RCC 7860 (cell line): ENCODE results near the gene PON3.

ENCODE experiments used
- DNase-seq: peaks from one replicate; pipeline ENCODE4 v3.0.0-alpha.2; 2015; ENCODE audit warnings: low spot score
- FAIRE-seq: peaks from 2 replicates; lab custom pipeline; 2012; peaks lifted over from hg19 to GRCh38; lab: Jason Lieb, UNC

Gene PON3

GRCh38 chr7:95342642-95343307, 53.4 kb downstream of the PON3 start:
- FAIRE-seq (no peak), DNase-seq (no peak)

DNA sequence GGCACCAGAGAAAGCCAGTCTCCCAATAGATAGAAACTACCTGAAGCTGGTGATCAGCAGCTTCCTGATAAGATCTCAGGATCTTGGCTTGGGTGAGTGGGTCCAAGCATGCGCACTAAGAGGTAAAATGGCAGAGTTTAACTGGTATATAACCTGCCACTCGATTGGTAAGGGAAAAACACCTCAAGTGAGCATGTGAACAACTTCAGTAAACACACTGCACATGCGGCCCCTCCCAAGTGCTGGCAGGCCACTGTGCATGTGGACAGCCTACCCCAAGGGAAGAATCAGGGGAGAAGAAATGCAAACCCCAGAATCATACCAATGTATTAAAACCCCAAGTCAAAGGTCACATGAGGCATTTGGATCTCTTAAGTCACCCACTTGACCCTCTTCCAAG, 54.1 kb downstream of the PON3 start:
- DNase-seq (no peak), FAIRE-seq (no peak)

- FAIRE-seq (no peak), DNase-seq (no peak)
Measured at GRCh38 chr7:95340491-95340890, 55.7 kb downstream of the PON3 start.

DNA sequence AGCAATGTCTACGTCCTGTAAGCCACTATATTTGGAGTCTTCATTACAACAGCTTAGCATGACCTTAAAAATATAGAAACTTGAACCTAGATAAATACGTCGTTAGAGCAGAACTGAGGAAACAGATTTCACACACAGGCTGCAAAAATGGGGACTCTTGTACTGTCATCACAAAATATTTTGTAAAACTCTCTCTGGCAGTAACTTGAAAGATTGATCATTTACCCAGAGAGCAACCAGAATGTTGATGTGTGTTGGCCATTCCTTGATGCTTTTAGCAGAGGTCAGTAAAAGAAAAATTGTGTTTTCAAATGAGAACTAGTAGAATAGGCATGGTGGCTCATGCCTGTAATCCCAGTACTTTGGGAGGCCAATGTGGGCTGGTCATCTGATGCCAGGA, 57.3 kb downstream of the PON3 start:
- no peak for DNase-seq
- no peak for FAIRE-seq

- DNase-seq: peak; percentile 76
- peak; percentile 94 for FAIRE-seq
Measured at GRCh38 chr7:95335093-95335492, 61.1 kb downstream of the PON3 start.

- no peak for FAIRE-seq
- DNase-seq: no peak
Measured at GRCh38 chr7:95334447-95334846, 61.7 kb downstream of the PON3 start.

- FAIRE-seq (no peak), DNase-seq (no peak)
Measured at GRCh38 chr7:95330961-95331337, 65.2 kb downstream of the PON3 start.

GRCh38 chr7:95330204-95330960, 65.8 kb downstream of the PON3 start:
- DNase-seq (peak; percentile 35), FAIRE-seq (peak; percentile 69)

DNA sequence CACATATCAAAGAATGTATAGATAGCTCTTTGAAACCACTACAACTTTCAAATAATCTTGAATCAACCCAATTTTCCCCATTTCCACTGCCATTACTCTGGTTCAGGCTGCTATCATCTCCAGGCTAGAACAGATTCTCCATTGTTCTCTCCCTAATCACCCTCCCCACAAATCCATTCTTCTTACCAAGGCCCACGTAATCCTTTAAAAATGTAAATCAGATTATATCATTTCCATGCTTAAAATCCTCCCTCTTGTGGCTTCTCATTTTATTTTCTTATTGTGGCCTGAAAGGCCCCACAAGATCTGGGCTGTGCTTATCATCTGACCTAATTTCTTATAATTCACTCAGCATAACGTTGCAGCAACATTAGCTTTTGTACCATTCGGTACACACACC, 68.8 kb downstream of the PON3 start:
- DNase-seq: no peak
- no peak for FAIRE-seq

- FAIRE-seq (no peak), DNase-seq (no peak)
Measured at GRCh38 chr7:95324431-95324830, 71.7 kb downstream of the PON3 start, which contains the start of gene PON1. Gene PON1, minus strand, starts transcription at chr7:95324532. Its CDS starts 57 bp downstream, at chr7:95324475.

GRCh38 chr7:95323410-95324129, 72.6 kb downstream of the PON3 start:
- no peak for FAIRE-seq
- no peak for DNase-seq

DNA sequence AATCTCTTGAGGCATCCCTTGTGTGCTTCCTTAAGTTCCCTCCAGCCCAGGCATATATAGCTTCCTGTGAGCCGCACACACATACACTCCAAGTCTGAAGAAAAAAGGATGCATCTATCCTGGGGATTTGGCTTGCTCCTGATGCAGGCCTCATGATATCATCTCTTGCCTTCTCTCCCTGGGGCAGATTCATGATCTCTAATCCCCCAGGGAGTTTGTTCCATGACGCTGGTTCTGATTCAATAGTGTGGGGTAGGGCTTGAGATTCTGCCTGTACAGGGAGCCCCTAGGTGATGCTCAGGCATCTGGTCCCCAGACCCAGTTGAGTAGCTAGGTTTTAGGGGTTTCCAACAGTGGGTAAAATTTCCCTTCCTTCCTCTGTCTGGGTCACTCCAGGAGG, 73.3 kb downstream of the PON3 start:
- DNase-seq (no peak), FAIRE-seq (no peak)

- FAIRE-seq: no peak
- no peak for DNase-seq
Measured at GRCh38 chr7:95322396-95322795, 73.8 kb downstream of the PON3 start.

DNA sequence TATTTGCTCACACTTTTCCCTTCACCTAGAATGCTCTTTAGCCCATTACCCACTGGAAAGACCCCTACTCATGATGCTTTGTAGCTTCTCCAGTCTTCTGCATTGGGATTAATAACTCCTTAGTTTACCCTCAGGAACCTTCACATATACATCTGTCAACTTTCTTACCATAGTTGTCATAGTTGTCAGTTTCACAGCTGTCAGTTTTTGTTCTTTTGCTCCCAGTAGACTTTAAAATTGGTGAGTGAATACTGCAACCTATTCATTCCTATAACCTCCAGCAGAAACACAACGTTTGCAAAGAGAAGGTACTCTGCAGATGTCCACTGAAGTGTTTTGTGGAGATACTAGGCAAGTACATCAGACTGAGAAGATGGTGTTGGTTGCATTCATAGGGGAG, 74.5 kb downstream of the PON3 start:
- no peak for DNase-seq
- FAIRE-seq: no peak

GRCh38 chr7:95320651-95321050, 75.5 kb downstream of the PON3 start:
- DNase-seq: no peak
- no peak for FAIRE-seq

DNA sequence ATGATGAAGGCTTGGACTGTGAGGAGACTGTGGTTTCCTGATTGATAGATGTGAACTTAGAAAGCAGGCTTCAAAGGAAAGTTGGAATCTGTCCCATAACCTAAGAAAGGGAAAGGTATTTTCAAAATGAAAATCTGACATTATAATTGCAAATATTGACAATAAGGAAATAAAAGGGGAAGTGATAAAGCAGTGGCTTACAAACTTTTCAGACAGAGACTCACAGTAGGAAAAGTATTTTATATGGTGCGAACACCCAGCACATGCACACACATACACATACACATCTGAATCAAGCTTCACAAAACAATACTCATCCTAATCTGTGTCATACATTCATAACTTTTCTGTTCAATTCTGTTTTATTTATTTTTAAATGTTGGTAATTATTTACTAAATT, 76.6 kb downstream of the PON3 start:
- no peak for FAIRE-seq
- DNase-seq: no peak

DNA sequence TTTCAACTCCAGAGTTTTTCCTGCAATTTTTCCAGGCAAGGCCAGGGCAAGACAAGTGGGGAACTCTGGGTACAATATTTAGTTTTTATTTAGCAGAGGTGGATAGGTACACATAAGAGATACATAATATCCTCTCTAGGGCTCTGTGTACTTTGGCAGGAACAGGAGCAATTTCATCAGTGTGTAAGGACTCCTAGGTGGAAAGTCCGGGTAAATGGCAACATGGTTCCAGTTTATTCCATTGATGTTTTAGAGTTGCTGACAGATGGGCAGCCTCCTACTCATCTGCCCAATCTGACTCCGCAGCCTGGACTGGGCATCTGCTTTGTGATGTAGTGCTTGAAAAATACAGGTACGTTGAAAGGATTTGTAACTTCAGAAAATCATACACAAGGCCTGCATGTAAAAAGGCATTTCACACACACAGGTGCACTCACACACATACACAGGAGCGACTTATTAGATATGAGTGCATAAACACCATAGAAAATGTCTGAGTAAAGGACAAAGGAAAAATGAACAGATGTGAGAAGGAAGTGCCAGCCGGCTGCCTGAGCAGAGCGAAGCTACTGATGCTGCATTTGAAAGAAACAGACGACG, 77.6 kb downstream of the PON3 start:
- no peak for FAIRE-seq
- DNase-seq: no peak

DNA sequence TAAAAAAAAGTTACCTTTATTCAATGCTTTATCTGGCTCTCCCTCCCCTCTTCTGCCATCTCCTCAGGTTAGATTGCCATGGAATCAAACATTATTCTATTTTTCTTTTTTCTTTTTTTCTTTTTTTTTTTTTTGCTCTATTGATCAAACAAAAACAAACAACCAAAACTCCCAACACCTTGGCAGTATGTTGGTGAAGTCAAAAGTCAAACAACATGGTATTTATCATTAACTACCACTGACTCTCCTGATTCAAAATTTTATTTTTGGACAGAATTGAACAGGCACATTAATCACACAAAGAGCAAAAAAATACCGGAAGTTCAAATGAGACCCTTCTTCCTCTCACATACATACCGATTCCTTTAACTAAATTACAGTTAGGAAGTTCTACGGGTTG, 78.2 kb downstream of the PON3 start:
- FAIRE-seq (no peak), DNase-seq (no peak)

GRCh38 chr7:95317546-95317945, 78.6 kb downstream of the PON3 start:
- DNase-seq (no peak), FAIRE-seq (no peak)

DNA sequence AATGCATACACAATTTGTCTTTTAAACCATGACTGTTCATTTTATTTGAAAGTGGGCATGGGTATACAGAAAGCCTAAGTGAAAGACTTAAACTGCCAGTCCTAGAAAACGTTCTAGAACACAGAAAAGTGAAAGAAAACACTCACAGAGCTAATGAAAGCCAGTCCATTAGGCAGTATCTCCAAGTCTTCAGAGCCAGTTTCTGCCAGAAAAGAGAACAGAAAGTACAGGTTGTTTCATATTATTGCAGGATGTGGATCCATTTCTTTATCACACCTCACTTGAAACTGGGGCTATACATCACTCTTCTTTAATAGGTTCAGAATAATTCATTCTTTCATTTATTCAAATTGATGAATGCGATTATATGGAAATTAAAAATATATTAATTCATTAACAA, 79.6 kb downstream of the PON3 start:
- FAIRE-seq: no peak
- DNase-seq: no peak

DNA sequence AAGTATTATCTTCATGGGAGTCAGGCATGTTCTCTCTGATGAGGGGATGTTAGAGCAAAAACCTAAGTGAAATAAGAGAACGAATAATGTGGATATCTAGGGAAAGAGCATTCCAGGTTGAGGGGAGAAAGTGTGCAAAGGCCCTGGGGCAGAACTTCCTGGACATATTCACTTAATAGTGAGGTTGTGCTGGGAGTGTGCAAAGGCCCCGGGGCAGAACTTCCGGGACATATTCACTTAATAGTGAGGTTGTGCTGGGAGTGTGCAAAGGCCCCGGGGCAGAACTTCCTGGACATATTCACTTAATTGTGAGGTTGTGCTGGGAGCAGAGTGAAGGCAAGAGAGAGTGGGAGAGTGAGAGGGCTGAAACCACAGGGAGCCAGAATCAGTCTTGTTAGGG, 83.6 kb downstream of the PON3 start:
- FAIRE-seq (no peak), DNase-seq (no peak)

- DNase-seq (no peak), FAIRE-seq (no peak)
Measured at GRCh38 chr7:95311389-95311788, 84.8 kb downstream of the PON3 start.
